Measurements from ENCODE around the gene RFX8.

DNA sequence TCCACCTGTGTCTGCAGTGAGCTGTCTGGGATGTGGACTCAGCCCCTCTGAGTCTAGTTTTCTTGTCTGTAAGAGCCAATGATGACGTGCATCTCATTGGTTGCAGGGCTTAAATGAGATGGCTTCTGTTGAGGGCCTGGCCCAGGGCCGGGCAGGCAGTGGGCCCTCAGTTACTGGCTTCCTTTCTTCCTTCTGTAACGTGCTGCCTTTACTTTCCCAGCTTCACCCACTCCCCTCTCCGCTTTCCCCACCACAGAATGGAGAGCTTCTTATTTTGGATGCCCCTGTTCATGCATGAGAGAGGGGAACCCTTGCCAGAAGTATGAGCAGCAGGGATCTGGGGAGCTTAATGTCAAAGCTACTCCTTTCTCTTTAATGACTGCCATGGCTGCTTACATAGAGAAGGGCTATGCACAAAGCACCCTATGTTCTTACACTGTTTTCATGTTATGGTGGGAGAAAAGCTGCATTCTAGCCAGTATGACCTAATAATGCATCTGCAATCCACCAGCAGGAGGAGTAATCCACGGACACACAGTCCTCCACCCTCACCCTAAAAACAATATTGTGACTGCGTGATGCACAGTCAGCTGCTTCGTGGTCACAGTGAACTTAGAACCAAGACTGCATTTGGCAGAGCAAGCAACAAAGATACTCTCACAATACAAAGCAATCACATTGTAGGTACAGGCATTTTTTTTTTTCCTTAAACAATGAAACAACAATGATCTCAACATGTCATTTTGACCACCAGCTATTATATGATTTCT, 124.8 kb downstream of the RFX8 start:
- peak in 6 of 12 donors; percentile 19 to 32 (median 24) for TF ChIP-seq CTCF (IDR thresholded peaks at IDR 0.05)
- no peak for TF ChIP-seq POLR2A (IDR thresholded peaks at IDR 0.05)
